Kidney epithelial cell (primary cell): ENCODE data around the gene RAD51B. TPM values are rescaled to one million over a fixed set of nuclear protein-coding genes. Genes with fewer than 3 reads are reported as not detected.

ENCODE experiments used
- DNase-seq: peaks from one replicate; pipeline ENCODE4 v3.0.0-alpha.2; 2010; ENCODE audit warnings: low read depth
- H3K27me3 ChIP-seq: 2 replicates; pipeline ENCODE4 v1.6.0; 2011; ENCODE audit warnings: low read length; ENCODE audit not compliant: control insufficient read depth, insufficient read depth
- H3K36me3 ChIP-seq: 2 replicates; pipeline ENCODE4 v1.5.1; 2011; ENCODE audit warnings: low read length; ENCODE audit not compliant: control insufficient read depth, insufficient read depth
- H3K4me3 ChIP-seq: 2 replicates; pipeline ENCODE4 v1.5.1; 2011; ENCODE audit warnings: low read depth, mild to moderate bottlenecking, control low read depth, low read length
- CTCF ChIP-seq: IDR thresholded peaks from 2 replicates; pipeline ENCODE4 v1.5.1; 2011; ENCODE audit warnings: mild to moderate bottlenecking, moderate library complexity, low read length, control low read depth, inconsistent platforms; ENCODE audit not compliant: insufficient read depth, poor library complexity, severe bottlenecking
- total RNA-seq: library from RNA; depleted of rRNA; stranded (reverse); fragments of >200 nt; gene quantifications from 2 replicates; pipeline ENCODE4 v1.2.3, GENCODE V29; 2015

Gene RAD51B
- total RNA-seq, 1 donor from 2014 or later, result 9.5 TPM

- Histone ChIP-seq H3K4me3 (no peak overlapping the region), H3K36me3 (no peaks in the 10 kb centered on the region), H3K27me3 (no peaks in the 10 kb centered on the region)
- TF ChIP-seq CTCF, result no peak
- no peak for DNase-seq
These were observed 905.3 kb downstream of the RAD51B start for GRCh38 chr14:68724914-68725313.

GRCh38 chr14:68726093-68726695, 906.6 kb downstream of the RAD51B start:
- TF ChIP-seq CTCF, result no peak
- no peak for DNase-seq
- no peak overlapping the region for H3K4me3 ChIP-seq
- H3K27me3 ChIP-seq, result no peaks in the 10 kb centered on the region
- no peaks in the 10 kb centered on the region for H3K36me3 ChIP-seq

- DNase-seq, result no peak
- no peak overlapping the region for H3K4me3 ChIP-seq
- TF ChIP-seq CTCF, result no peak
- no peaks in the 10 kb centered on the region for H3K27me3 ChIP-seq
- H3K36me3 ChIP-seq, result no peaks in the 10 kb centered on the region
These were observed 907.9 kb downstream of the RAD51B start for GRCh38 chr14:68727315-68728047.

GRCh38 chr14:68728342-68729106, 908.9 kb downstream of the RAD51B start:
- TF ChIP-seq CTCF, result no peak
- DNase-seq, result no peak
- H3K27me3 ChIP-seq, result no peaks in the 10 kb centered on the region
- H3K36me3 ChIP-seq, result no peaks in the 10 kb centered on the region
- no peak overlapping the region for H3K4me3 ChIP-seq

GRCh38 chr14:68729556-68729955, 910.0 kb downstream of the RAD51B start:
- TF ChIP-seq CTCF, result no peak
- Histone ChIP-seq H3K36me3 (no peaks in the 10 kb centered on the region), H3K4me3 (no peak overlapping the region), H3K27me3 (no peaks in the 10 kb centered on the region)
- DNase-seq, result no peak
